GM21737 (cell line): ENCODE data around the gene CCDC13.

Experiments
- ATAC-seq: cut with Tn5 transposase; IDR thresholded peaks from one replicate; pipeline ENCODE4 v1.9.1; 2021; ENCODE audit warnings: mild to moderate bottlenecking, moderate library complexity; ENCODE audit not compliant: unreplicated experiment

The CCDC13 gene

DNA sequence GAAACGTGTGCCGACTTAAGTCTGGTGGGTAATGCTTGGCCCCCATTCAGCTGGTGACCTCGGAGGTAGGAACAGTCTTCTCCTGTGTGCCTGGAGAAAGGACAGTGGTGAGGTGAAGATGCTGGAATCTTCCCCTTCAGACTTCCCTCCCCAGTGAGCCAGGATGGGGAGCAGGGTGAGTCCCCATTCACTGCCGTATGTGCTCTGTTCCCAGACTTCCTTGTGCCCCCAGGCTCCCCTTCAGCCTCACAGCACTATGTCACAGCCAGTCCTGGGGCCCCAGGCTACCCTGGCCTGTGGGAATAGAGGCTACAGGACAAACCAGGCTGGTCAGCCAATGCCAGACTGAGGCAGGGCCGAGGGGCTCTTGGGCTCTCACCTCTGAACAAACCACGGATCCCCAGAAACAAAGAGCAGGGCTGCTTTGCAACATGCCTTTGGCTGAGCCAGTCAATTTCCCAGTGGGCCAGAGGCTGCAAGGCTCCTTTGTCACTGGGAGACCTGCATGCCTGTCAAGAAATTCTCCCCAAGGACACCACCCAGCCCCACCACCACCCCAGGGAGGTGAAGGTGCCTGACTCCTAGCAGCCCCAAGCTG is 38.7 kb downstream of the CCDC13 start:
- no peak for ATAC-seq

DNA sequence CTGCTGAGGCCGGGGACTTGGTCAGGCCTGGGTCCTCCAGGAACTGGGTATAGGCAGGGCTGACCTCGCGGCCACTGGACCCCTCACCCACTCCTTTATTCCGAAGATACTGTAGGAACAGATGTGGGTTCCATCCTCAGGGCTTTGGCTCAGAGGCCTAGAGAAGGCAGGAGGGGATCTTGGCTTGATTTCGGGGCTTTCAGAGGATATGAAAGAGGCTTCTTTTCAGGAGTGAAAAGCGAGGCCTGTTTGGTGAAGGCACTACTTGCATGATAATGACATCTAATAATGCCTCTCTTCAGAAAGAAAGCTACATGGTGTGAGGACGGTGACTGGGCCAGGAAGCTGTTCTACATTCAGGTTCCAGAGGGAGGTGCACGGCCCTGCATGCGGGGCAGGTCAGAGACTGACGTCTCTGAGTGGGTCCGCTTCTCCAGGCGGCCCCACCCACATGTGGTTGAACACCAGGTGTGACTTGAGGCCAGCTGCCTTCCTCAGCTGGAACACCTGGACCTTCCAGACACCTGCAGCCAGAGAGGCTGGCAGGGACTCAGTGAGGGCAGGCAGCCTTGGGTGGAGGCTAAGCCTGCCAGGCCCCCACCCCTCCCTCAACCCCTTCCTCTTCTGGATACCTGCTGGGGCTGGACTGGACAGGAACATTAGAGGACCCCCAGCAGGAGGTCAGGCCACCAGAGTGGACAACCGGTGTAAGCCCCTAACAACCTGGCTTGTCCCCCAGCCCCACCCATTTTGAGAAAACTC is 39.4 kb downstream of the CCDC13 start:
- no peak for ATAC-seq

DNA sequence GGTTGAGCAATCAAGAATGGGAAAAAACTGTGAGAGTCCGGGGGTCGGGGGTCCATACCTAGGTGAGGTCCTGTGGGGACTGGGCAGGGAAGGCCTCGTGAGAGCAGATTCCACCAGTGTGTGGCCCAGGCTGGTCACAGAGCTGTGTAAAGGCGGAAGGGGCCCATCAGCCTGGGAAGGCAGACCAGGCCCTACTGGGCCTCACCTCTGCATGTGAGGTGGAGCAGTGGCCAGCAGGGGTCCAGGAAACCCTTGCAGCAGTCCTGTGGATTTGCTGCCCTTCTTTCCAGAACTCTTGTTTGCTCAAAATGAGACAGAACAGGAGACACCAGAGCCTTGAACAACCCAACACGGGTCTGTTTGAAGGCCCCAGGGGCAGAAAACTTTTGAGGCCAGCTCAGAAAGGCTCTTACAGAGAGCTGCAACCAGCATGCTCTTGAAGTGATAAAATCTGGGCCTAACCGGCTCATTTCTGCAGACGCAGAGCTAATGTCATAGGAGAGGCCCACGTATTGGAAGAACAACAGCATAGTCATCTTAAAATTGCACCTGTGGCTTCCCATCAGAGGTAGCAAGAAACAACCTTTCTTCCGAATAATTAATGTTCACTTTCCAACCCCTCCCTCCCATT is 40.1 kb downstream of the CCDC13 start:
- ATAC-seq = no peak

DNA sequence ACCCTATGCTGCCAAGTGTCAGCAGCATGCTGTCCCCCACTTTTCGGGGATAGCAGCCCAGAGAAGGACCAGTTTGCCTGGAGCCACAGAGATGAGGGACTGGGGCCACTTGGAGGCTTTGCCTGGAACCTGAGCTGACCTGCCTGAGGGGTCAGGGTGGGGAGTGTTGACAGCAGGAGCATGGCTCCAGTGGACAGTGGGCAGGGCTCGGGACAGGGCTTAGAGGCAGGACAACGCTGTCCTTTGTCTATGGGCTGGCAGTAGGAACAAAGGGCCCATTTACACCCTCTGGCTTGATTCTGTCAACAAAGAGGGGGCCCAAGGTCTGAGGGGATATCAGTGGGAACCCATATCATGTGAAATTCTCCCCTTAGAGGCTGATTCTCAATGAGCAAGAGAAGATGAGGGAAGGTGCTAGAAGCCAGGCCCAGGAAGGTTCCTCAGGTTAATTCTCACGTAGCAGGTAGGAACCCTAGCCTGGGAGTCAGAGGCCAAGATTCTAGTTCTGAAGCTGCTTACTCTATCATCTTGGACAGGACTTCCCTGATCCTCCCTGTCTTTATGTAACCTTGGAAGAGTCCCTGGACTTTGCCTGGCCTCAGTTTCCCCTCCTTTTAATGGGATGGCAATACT is 40.7 kb downstream of the CCDC13 start:
- no peak for ATAC-seq

DNA sequence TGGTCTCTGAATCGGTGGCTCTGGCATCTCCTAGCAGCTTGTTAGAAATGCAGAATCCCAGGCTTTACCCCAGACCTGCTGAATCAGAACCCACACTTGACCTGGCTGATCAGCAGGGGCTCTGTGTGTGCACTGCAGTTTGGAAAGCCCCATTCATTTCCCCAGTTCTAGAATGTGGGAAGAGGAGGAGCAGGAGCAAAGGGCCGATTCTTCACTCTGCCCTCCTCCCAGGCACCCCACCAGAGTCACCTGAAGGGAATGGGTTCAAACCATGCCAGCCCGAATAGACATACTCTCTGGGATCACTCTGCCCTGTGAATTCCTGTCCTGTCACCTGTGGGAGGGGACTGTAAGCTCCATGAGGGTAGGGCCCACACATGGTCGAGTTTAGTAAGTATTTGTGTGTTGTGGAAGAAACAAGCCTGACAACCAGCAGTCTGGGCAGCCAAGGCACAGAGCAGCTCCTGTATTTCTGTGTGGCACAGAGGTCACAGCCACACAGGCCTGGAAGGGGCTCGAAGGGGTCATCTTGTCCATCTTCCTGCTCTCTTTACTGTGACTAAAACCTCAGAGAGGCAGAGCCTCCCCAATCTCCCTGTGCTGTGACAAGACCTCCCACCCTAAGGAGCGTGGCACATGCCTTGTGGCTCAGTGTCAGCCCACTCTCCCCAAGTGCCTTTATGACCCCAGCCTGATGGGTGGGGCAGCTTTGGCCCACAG is 41.4 kb downstream of the CCDC13 start:
- no peak for ATAC-seq

DNA sequence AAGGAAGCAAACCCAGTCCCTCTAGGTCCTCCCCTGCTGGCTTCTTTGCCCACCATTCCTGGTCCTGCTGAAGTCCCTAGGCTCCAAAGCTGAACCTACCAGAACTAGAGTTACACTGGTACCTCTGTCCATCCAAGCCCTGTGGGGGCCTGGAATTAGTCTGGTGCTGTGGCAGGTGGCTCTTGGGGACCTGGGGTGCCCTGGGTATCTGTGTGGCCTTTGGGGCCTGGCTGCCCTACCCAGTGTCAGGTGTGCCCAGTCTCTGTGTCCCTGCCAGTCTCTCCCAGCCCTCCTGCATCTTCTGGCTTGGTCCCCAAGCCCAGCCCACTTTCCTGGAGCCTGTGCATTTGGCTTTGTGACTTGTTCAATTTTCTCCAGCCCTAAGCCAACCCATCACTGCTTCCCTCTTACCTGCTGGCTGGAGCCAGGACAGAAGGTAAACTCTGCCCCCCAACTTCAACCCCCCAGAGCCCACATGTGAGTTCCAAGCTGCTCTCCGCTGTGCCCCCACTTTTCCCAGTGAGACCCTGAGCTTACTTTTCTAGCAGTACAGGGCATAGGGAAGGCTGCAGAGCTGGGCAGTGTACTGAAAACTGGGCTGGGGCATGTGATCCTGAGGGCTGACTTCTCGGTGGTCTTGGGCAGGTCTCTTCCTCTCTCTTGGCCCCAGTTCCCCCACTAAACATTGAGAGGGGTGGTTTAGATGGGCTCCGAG is 42.2 kb downstream of the CCDC13 start:
- no peak for ATAC-seq

DNA sequence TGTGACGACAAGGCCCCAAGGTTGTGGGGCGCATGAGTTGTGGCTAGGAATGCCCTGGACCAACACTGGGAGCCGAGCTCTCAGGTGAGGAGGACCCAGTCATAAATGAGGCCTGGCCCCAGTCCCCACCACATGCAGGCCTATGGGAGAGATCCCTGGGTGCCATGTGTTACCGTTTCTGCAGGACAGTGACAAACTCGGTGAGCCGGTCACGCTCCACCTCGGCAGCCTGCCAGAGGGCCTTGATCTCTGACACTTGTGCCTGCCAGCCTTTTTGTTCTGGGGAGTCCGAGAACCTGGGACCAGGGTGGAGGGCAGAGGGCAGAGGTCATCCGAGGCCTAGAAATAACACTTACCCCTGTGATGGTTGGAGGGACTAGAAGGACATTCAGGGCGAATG is 42.8 kb downstream of the CCDC13 start:
- ATAC-seq = no peak

DNA sequence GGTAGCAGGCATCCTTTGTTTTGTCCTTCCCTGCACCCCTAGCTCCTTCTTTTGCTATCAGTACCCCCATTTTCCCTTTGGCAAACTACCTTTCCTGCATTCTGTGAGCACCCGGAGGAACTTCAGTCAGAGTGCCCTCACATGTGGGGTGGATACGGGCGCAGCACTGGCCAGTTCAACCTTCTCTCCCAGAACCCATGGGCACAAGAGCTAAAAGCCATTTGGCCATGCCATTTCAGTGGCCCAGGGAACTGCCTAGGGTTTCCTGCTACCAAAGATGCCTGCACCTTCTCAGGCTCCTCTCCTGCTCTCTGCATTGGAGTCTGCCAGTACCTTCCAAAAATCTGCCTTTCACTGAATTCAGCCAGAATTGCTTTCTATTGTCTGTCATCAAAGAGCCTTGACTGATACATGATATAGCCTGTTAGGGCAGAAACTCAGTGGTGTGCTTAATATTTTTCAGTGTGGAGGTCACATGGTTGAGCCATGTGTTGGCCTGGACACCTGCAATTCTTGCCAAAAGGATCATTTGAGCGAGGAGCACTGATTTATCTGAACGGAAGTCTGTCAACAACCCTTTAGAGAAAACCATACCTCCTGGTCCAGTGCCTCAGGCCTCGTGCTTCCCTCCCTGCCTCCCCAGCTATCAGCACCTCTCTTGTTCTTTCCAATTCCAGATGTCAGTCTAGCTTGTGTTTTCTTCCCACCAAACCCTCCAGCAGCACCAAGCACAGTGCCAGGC is 43.5 kb downstream of the CCDC13 start:
- ATAC-seq = no peak

DNA sequence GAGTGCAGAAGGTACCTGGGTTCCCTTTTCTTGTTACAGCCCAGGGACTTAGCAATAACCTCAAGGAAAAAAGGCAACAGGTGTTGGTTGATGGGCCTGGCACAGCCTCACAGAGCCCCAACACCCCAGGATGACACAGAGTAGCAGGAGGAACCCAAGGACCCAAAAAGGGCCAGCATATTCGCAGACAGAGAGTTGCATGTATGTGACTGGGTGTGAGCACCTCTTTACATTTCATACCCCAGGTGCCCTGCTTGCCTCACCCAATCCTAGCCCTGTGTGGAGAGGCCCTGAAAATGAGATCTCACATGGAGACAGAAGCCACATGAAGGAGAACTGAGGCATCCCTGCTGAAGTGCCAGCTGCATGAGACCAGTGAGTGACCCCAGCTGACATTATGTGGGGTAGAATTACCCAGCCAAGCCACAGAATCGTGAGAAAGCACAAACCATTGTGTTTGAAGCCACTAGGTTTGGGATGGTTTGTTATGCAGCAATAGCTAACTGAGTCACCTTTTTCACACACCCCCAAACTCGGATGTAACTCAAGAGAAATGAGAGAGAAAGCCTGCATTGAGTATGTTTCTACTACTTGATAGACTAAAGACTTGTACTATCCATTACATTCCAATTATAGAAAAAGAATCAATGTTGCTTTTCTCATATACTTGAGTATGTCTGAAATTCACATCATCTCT is 44.2 kb downstream of the CCDC13 start:
- ATAC-seq = no peak

DNA sequence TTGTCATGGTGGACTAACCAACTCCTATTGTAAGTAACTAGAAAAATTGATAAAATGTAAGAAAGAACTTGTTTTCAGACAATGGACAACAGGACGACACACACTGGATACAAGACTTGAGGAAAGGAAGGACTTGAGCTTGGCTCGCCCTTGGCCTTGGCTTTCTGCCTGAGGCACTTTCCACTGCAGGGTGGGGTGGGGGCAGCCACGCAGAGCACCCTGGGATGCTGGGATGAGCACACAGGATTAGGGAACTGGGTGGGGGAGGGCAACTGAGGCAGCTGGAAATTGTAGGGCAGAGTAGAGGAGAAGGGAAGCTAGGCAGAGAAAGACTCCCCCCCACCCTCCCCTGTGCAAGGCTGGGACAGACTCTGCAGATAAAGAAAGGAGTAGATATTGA is 45.0 kb downstream of the CCDC13 start:
- ATAC-seq = no peak

DNA sequence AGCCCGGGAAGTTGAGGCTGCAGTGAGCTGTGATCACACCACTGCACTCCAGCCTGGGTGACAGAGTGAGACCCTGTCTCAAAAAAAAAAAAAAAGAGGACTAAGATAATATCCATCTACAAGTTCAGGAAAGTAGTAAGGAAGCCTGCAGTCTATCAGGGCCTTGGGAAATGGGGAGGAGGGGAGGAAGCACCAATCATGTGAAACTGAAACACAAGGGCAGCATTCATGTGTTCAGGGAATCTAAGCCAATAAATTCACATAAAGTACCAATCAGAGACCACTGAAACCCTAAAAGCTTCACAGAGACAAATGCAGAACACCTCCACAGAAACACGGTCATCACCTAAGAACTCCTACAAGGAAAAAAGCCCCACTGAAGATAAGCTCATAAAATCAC is 47.6 kb downstream of the CCDC13 start:
- no peak for ATAC-seq

DNA sequence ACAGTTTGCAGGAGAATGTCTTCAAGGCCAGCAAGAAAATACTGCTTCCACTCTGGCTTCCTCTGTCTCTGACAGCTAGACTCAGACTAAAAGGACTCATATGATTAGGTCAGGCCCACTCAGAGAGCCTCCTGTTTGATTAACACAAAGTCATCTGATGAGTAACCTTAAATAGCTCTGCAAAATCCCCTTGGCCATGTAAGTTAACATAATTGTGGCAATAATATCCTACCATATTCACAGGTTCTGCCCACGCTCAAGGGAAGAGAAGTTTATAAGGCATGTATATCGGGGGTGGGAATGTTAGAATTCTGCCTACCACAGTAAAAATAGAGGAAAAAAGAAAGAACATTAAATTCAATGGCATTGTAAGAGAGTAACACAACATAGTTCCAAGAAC is 49.8 kb downstream of the CCDC13 start:
- ATAC-seq = no peak
